CD4-positive, alpha-beta T cell treated with Interleukin-10 for 1 hour (primary cell): ENCODE results near the gene RPN1.

ENCODE experiments used
- DNase-seq: peaks from one replicate; pipeline ENCODE4 v3.0.0-alpha.2; 2020

The RPN1 gene

DNA sequence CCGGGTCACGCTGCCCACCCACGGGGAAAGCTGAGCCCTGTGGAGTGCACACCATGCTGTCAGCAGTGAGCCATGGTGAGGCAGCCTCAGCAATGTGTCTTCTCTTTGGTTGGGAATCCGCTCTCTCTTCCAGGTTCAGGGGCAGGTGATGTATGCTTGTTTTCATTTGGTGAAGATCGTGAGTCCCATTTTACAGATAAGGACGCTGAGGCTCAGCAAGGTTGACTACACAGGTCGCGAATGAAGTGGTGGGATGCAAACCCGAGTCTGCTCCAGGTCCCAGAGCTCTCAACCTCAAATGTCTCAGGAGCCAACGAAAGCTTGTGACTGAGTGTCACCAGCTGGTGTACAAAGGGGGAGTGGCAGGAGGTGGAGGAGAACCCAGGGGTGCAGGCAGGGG is 74.3 kb downstream of the RPN1 start:
- no peak for DNase-seq

DNA sequence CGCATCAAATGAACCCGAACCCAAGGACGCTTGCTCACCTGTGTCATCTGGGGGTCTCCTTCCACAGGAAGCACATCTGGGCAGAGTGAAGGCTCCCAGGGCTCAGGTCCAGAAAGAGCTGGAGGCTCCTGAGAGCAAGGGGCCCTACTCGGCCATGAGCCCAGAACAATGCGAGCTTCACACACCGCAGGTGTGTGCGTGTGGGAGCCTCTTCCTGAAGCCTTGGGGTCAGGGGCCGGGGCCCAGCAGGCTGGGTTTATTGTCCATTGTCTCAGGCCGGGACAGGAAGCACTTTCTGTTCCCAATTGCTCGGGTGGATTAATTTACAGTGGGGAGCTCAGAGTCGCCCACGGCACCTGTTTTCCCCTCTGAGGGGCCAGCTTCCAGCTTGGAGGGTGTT is 74.8 kb downstream of the RPN1 start:
- no peak for DNase-seq

DNA sequence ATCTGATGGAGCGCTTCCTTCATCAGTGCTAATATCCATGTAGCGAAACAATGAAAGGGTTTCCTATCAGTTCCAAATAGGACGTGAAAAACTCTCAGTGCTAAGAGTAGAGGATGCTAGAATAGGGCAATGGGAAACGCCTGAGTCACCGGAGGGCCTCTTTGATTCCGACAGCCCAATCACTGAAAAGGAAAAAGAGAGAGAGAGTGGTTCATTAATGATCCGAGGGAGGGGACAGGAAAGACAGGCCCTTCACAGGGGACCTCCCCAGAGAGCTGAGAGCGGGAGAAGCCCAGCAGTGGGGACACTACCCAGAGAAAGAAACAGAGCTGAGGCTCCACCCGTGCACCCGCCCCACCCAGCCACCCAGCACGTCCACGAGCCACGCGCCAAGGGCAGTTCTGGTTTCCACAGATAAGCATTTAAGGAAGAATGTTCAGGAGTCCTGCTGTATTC is 76.9 kb downstream of the RPN1 start:
- no peak for DNase-seq

DNA sequence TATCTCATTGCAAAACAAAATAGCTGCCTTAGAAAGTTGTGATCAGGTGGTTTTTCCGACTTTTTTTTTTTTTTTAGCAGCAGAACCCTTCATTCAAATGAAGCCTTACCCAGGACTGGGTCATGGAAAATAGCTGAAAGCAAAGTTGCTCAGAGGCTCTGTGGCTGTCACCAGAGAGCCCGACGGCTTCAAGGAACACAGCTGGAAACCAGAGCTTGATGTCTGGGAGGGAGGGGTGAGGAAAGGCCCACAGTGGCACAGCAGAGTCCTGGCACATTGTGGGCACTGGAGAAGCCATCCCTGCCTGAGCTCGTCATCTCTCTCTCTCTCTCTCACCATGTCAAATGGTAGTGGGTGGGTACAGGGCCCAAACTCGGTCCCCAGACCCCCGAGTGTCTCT is 77.5 kb downstream of the RPN1 start:
- DNase-seq = no peak

DNA sequence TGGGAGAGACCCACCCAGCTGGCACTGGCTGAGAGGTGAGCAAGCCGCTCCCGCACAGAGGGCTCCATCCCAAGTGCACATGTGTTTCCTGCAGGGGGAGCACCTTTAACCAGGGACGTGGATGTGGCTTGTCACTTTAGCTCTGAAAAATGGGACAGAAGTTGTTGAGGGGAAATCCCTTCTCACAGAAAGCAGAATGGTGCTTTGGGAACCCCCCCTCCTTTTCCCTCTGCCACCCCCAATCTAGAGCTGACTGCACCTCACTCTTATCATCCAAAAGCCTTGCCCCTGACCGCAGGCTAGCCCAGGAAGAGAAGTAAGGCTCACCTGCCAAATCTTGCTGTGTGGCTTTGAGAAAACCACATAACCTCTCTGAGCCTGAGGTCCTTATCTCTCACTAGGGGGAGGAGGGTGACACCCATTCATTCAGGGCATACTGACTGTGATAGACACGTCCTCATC is 77.9 kb downstream of the RPN1 start:
- DNase-seq = peak; percentile 21

DNA sequence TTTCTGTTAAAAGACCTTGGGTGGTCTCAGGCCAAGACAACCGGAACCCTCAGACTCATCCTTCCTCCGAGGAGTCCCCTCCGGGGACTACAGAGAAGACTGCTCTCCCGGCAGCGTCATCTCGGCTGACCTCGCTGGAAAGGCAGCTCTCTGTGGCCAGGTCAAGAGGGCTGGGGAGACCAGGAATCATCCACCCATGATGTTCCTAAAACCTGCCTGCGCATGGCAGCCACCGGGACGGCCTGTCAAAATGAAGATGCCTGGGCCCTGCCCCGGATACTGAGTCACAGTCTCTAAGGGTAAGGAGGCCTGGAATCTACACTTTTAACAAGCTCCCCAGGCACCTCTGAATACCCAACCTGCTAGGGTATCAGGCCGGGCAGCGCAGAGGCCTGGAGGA is 78.6 kb downstream of the RPN1 start:
- DNase-seq = no peak
